HG03457 (cell line): Measurements from ENCODE around the gene LMNTD1.

Source experiments
- ATAC-seq: cut with Tn5 transposase; IDR thresholded peaks from one replicate; pipeline ENCODE4 v1.9.1; 2021; ENCODE audit warnings: moderate number of reproducible peaks; ENCODE audit not compliant: unreplicated experiment

LMNTD1 gene

DNA sequence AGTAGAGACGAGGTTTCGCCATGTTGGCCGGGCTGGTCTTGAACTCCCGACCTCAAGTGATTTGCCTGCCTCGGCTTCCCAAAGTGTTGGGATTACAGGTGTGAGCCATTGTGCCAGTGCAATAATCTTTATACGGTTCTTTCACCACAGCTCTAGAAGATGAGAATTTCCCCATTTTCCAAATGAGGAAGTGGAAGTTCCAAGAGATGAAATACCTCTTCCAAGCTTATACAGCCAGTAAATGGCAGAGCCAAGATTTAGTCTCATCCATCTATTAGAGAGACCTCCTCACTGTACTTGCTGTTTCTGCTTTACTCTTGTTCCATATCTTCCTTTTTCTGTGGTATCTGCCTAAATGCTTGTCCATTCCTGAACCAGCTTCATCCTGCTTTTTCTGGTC lies 3.1 kb upstream of the LMNTD1 start:
- no peak for ATAC-seq

DNA sequence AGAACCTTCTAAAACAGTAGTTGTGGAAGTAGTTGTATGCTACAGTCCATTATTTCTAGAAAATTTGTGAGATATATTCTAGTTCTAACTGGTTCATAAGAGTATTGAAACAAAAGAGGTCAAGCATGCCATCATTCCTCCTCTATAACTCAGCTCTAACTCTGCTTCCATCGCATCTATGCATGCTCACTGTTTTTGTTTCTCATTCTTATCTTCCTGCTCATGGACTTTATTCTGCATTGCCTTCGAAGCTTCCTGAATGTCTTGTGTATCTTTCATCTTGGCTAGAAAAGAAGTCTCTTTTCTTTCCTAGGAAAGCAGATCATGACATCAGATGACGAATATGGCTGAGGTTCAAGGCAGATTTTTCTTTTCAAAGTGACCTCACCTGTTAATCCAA lies 402 bp downstream of the LMNTD1 start:
- ATAC-seq, result no peak

DNA sequence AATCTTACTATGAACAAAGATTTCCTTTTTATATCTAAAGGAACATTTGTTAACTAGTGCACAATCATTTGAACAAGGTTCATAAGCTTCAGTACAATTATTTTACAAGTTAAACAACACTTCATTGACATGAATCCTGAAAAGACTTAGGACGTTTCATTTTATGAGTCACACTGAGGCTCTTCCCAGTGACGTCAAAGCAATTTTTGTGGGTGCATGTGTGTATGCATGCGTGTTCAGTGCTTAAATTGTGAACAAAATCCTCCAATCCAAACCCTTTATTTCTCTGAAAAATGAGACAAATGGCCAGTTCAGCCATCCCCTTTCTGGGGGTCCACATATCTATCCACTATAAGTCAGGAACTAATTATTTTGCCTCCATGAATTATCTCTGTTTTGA lies 2.9 kb downstream of the LMNTD1 start:
- ATAC-seq, result no peak

DNA sequence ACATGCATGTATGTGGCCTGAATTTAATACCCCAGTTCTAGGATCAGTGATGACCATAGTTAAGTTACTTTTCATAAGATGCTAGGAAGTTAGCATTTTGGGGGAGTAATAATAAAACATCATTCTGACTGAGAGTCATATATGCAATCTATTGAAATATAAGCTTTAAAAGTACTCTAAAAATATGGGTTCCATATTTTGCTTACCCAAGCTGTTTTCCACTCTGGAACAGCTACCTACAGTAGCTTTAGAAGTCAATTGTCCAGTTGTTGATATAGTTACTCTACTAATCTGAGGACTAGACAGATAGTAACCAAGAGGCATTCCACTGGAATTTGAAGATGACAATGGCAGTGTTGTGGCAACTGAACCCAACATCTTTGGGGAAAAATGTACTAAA lies 4.0 kb downstream of the LMNTD1 start:
- no peak for ATAC-seq

DNA sequence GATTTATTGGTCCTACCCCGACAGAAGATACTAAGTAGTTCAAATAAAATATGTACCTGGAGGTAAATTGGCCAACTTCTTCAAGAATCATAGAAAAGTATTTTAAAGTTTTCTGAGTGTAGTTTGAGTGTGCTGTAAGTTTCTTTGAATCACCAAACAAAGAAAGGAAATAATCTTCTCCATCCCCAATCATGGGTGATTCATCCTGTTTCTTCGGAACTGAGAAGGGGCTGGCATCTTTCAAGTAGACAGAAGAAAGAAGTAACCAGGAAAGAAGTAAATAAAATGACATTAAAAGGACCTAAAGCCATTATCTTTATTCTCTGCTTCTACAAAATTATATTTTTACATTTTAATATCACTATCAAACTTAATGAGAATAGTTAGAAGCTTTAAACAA lies 6.8 kb downstream of the LMNTD1 start:
- no peak for ATAC-seq

DNA sequence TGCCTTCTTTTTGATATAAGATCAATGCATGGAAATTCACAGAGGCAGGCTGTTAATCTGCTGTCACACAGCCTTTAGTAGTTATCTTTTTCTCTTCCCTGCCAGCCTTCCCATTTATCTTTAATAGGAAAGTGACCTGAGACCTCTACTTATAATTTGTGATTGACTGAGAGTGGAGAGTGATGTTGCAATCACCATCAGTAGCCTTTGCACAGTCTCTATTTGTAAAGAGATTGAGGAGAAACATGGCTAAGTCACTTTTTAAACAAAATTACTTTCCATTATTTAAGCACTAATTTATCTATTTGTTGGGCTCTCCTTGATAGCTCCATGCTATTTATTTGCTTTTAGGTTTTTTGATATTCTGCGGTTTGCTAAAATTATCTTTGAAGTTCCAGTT lies 19.9 kb downstream of the LMNTD1 start:
- ATAC-seq, result no peak

DNA sequence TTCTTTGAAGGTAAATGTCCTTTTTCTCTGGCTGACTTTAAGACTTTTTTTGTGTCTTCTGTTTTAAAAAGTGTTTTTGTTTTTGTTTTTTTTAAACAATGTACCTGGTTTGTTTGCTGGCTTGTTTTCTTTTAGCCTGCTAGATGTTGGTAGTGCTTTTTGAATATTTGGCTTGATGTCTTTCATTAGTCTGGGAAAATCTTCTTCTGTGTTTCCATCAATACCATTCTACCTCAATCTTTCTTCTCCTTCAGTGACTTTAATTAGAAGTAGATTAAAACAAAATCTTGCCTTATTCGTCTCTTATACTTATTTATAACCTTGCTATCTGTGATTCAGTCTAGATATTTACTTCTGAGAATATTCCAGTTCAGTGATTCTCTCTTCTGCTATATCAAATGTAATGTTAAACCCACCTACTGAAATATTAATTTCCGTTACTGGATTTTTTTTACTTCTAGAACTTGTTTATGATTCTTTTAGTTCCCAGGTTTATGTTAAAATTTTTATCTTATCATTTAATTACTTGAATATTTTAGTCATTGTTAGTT lies 21.5 kb downstream of the LMNTD1 start:
- ATAC-seq, result no peak

DNA sequence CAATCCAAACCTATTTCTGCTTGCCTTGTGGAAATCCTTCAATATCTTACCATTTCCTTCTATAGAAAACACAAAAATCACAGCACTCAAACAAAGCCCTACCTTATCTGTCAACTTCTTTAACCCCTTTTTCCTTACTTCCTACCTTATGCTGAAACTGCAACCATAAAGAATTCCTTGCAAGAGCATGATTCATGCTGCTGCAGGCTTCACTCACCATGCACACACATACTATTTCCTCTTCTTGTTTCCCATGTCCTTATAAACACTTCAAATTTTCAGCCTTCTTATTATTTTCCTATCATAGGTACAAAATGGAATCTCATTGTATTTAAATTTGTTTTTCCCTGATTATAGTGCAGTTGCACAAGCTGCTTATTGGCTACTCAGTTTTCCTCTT lies 23.3 kb downstream of the LMNTD1 start:
- no peak for ATAC-seq

DNA sequence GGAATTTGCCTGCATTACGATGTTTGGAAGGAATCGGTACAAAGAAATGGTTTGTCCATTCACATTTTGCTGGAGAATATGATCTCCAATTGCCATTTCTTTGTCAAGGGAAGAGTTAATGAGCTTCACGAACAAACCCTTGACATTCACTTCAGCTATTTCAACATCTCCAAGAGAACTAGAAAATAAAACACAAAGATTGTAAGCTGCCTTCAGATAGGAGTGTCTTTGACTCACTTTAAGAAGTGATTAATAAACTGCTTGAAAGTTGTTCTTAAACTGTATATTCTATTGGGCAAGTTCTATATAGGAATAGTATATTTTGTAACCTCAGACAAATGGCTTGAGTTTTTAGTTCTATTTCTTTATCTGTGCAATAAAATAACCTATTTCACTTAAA lies 26.3 kb downstream of the LMNTD1 start:
- no peak for ATAC-seq

DNA sequence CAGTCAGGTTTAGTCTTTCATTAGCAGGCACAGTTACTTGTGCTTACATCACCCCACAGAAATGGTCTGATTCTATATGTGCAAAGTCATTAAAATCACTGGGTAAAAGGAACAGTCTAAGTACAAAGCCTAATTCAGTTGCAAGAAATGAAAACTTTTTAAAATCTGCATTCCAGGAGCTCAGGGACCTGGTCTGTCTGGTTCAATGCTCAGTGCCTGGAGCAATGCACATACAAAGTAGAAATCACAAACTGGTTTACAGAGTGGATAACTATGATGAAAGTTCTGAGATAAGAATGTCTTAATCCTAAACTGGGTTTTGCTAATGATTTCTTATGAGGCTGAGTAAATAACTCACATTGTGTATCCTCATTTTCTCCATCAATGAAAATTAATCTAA lies 28.7 kb downstream of the LMNTD1 start:
- ATAC-seq, result no peak

DNA sequence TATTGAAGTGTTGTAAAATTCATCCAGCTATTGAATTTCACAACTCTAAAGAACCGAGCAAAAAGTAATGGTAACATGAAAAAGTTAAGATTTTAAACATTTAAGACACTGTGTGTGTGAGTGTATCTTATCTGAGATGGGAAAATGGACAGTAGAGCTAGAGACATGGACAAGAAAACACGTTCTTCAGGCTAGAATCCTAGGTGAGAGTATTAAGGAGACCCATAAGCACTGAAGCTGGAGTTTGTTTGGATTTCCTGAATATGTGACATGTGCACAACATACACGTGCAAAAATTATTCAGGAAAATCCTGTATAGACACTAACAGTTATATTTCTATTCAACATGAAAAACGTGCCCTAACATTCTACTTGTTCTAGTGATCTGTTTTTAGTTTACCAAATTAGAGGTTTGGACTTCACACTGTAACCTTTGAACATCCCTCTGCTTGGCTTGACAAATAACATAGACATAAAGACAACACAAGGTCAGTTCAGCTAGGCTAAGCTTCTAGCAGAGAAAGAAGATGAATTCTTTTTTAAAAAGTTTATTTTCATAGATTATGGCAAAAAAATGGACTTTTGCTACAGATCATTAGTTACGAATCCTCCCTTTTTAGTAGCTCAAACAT lies 31.3 kb downstream of the LMNTD1 start:
- no peak for ATAC-seq

DNA sequence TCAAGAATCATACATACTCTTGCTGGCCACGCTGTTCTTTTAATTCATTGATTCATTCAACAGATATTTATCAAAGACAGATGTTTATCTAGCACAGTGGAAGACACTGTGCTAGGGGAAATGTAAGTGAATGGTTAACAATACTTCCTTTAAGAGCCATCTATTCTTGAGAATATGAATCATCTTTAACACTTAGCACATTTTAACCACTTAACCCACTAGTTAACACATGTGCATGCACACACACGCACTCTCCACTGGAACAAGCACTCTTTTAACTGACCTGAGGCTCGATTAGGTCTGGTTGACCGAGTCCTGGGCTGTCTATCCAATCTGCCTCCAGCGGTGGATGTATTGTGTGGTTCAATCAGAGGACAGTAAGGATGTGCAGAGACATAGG lies 34.6 kb downstream of the LMNTD1 start:
- peak; percentile 96 for ATAC-seq

DNA sequence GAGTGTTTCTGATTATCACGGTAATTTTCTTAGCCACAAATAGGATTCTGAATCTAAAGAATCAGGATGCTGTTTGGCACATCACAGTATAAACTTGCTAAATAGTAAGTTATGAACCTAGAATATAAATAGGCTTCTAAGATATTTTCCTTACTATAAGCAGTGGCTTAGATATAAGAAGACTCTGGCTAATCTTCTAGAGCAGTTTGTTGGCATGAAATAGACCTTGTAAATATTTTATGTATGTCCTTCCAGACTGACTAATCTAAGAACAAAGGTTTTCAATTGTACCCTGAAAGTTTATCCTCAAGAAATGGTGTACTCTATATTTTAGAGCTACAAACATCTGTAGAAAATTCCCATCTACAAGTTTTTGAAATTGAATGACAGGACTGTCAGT lies 48.3 kb downstream of the LMNTD1 start:
- ATAC-seq, result no peak

DNA sequence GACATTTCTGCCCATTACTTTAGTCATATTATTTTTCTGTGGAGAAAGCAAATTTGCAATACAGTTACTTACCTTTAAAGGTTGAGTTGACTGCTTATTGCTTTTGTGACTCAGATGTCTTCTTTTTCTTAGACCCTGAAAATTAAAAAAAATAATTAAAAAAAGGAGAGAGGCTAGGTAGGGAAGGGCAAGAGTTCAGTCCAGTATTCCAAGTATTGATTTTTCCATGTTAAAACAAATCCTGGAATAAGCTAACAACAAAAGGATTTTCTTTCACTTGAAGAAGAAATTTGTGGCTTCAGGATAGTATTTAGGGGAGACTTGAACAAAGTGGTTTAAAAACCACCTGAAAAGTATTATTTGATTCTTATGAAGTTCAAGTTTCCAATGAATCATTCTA lies 49.4 kb downstream of the LMNTD1 start:
- no peak for ATAC-seq

DNA sequence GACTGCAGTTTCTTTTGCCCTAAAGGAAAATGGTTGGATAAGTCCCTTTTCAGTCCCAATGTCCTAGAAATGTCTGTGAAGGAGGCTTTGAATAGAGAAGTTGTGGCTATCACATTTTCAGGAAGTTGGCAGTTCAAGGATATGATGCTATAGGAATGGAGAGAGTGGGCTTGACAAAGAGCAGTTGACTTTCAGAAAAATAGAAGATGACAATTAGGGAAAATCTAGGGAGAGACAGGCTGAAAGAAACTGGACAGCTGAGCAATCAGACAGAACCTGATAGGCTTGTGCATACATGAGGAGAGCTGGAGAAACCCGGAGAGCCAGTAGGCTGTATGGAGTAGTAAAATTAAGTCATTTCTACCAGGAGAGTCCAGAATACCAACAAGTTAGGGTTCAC lies 50.5 kb downstream of the LMNTD1 start:
- ATAC-seq, result no peak

DNA sequence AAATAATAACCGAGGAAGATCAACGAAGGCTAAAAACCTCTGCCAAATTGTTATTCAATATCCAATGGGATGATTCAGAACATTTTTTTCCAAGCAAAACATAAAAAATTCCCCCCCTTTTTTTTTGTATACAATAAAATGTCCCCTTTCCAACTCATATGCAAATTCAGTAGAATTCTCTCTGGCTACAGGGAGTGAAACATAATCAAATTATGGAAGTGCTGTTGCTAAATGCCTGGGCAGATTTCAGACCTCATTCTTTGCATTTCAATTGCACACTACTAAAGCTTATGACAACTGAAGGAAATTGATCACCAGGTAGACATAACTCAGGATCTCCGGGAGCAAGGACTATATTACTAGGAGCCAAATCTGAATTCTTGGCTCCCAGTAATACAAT lies 51.0 kb downstream of the LMNTD1 start:
- no peak for ATAC-seq

DNA sequence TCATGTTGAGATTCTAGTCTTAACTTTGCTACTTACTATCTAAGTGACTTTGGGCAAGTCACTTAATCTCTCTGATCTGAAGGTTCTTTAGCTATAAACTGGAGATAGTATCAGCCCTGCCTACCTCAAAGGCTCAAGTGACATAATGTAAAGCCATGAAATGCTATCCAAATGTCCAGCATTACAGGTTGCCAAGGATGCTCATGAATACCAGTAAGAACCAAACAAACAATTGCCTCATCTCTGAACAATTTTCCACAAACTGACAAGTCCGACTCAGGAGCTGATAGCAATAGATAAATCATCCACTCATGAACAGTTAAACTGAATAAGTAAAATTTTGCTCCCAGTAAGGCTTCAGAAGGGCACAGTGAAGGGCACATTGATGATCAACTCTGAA lies 51.5 kb downstream of the LMNTD1 start:
- no peak for ATAC-seq

DNA sequence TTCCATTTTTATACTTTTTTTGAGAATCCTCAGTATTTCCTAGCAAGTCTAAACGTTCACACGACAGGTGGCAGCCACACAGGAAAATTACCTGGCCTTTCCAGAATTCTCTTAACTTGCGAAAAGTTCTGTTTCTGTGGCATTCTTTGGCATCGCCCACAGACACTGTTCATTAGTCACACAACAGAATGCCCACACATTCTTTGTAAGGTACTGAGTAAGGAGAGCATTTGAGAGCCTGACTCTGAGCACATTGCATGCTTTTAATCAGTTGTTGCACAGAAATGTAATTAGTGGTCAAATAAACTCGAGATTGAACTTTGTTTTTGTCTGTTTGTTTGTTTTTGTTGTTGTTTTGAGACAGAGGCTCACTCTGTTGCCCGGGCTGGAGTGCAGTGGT lies 52.4 kb downstream of the LMNTD1 start:
- ATAC-seq, result no peak

DNA sequence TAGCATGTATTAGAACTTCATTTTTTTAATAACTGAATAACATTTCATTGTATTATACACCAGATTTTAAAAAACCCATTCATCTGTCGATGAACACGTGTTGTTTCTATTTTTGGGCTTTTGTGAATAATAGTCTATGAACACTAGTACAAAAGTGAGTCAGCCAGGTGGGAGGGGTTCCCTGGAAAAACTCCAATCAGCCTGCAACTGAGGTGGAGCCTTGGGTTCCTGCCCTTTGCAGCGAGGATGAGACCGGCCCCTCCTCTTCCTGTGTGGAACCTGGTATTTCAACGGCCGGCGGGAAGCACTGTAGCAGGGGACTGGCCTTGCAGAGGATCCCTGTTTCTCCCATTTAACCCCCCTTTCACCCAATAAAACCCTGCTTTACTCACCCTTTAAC lies 56.1 kb downstream of the LMNTD1 start:
- ATAC-seq, result no peak

DNA sequence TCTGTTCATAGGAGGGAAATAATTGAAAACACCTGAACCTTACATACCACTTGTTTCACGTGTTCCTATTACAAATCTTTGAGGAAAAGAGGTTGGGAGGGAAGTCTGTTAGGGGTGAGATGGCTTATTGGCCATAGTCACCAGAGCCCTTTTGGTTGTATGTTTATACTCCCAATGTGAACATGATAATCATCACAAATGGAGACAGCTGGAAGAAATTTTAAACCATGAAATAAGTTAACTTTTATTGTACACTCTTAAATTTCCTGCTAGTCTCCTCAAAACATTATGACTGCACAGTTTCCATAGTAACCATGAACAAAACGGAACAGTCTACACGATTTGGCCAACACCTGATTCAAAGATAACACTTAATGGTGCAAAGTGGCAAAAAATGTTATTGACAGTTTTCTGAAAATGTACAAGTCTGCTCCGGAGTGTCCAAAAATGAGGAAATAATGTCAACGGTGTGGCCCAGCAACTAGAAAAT lies 56.9 kb downstream of the LMNTD1 start:
- no peak for ATAC-seq

DNA sequence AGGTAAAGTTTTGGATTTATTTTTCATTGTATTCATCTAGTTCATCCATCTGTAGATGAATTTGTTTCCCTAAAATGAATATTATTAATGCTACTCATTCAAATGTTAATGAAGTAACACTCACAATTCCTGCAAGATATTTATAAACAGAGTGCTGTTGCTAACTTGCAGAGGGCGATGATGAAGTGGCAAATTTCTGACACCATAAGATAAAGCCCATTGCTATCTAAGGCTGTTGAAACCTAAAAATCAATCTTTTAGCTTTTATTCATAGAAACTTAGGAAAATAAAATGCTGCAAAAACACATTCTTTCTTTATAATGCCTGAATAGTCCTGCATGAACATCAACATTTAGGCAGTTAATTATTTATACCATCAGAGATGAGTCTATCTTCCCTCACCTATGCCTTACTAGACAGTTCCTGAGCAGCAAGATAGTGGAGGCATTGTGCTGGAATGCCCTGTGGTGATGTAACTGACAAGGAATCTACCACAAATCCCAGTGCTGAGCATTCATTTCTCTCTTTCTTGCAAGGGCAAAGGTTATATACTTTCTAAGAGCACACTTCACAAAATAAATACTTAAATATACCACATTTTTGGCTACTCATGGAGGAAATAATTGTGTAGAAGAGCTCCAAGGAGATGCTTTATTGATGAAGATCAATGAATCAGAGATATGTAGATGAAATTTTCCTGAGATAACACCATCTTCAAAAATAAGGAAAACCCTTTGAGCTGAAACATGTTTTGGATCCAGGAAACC lies 57.6 kb downstream of the LMNTD1 start:
- ATAC-seq, result no peak

DNA sequence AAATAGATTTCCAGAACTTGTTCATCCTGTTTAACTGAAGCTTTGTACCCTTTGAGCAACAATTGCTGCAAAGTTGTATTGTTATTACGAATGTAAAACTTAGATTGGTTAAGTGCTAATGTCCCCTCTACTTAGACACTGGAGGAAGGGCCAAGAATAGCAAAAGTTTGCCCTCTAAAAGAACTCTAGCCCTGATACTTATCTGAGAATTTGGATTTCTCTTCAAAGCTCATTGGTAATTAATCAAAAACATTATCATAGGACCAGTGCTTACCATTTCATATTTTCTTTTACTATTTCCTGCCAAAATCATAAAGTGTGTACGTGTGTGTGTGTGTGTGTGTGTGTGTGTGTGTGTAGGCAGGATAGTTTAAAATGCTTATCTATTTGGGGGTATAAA lies 58.2 kb downstream of the LMNTD1 start:
- no peak for ATAC-seq
